Subcutaneous abdominal adipose tissue (tissue), 5 donors: ENCODE data around the gene MORC4.

Experiments
- H3K27ac ChIP-seq: one replicate; pipeline ENCODE4 v1.7.0; 2013; ENCODE audit warnings: low read depth, mild to moderate bottlenecking, inconsistent platforms, low read length, moderate library complexity
- H3K27me3 ChIP-seq, 5 donors: one replicate each; pipeline ENCODE4 v1.7.0; 2013; ENCODE audit warnings: low read length in 5 of 5, inconsistent platforms in 1 of 5; ENCODE audit not compliant: control insufficient read depth in 5 of 5, insufficient read depth in 4 of 5
- H3K36me3 ChIP-seq, 5 donors: one replicate each; pipeline ENCODE4 v1.7.0; 2013; ENCODE audit warnings: low read length in 5 of 5; ENCODE audit not compliant: control insufficient read depth in 5 of 5, insufficient read depth in 5 of 5
- H3K4me1 ChIP-seq, 5 donors: one replicate each; pipeline ENCODE4 v1.7.0; 2013; ENCODE audit warnings: low read length in 5 of 5, mild to moderate bottlenecking in 3 of 5, moderate library complexity in 1 of 5; ENCODE audit not compliant: control insufficient read depth in 5 of 5, insufficient read depth in 5 of 5
- H3K4me3 ChIP-seq, 5 donors: one replicate each; pipeline ENCODE4 v1.7.0; 2013; ENCODE audit warnings: low read length in 5 of 5, low read depth in 1 of 5
- H3K9ac ChIP-seq, 5 donors: one replicate each; pipeline ENCODE4 v1.7.0; 2013; ENCODE audit warnings: low read length in 5 of 5, mild to moderate bottlenecking in 4 of 5, moderate library complexity in 3 of 5
- H3K9me3 ChIP-seq, 5 donors: one replicate each; pipeline ENCODE4 v1.7.0; 2013; ENCODE audit warnings: low read length in 5 of 5; ENCODE audit not compliant: control insufficient read depth in 5 of 5
- donor health status: healthy.
- donor health status: healthy.
- donor health status: healthy.
- donor health status: healthy.
- donor health status: healthy.

The MORC4 gene

DNA sequence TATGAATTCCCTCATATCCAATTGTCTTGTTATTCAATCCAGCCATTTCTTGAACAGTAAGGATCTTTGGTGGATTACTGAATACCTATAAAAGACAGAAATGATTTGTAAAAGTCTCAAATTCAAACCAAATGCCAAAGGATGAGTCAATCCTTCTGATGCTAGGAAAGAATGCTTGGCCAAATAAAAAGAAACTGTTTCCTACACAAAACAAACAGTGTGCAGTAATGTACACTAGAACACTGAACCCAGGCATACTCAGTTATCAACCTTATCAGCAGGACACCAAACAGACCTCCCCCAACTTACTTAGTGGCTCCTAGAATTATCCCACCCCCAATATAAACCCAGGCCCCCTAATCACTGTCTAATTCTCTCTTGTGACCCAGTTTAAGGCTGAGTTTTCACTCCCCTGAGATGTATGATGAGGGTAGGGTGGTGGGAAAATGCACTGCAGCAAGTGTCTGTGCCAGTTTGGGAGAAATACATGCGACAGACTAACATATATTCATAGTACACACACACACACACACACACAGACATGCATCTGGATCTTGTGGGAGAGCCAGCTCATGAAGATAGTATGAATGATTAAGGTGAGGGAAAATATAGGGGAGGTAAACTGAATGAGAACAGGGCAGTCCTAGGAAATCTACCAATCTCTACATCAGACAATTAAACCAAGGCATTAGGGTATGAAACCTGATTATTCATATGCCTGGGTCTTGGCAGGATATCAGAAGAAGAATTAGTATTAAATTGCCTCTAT lies 44.8 kb downstream of the MORC4 start:
- H3K9ac ChIP-seq = no peak overlapping the region
- no peak overlapping the region for H3K27ac ChIP-seq

DNA sequence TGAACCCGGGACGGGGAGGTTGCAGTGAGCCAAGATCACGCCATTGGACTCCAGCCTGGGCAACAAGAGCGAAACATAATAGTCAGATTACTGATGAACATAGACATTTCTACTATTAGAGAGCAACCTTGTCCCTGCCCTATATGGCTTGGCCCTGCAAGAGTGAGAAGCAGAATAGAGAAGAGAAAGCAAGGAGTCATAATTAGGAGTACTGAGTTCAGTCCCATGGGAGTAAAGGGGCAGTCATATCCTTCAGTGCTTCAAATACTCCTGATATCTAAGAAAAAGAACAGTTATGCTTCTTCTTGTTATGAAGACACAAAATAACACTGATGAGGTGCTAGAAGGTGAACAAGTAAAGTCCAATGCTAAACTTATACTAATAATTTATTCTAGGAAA lies 46.0 kb downstream of the MORC4 start:
- H3K4me1 ChIP-seq = no peaks in the 10 kb centered on the region
- H3K9me3 ChIP-seq = no peaks in the 10 kb centered on the region
- no peak overlapping the region for H3K4me3 ChIP-seq
- H3K9ac ChIP-seq = no peak overlapping the region
- H3K36me3 ChIP-seq = peaks cover 3 to 20% (median 14%) of the 10 kb centered on the region in 5 donors
- no peak overlapping the region for H3K27ac ChIP-seq
- H3K27me3 ChIP-seq = peaks cover 0 to 9% (median 6%) of the 10 kb centered on the region in 5 donors

More for the DNA sequence above, 44.8 kb downstream of the MORC4 start:
- H3K9me3 ChIP-seq = no peaks in the 10 kb centered on the region
- H3K27me3 ChIP-seq = peaks cover 0 to 9% (median 5%) of the 10 kb centered on the region in 5 donors
- no peaks in the 10 kb centered on the region for H3K4me1 ChIP-seq
- H3K36me3 ChIP-seq = peaks cover 3 to 22% (median 14%) of the 10 kb centered on the region in 5 donors
- H3K4me3 ChIP-seq = no peak overlapping the region

DNA sequence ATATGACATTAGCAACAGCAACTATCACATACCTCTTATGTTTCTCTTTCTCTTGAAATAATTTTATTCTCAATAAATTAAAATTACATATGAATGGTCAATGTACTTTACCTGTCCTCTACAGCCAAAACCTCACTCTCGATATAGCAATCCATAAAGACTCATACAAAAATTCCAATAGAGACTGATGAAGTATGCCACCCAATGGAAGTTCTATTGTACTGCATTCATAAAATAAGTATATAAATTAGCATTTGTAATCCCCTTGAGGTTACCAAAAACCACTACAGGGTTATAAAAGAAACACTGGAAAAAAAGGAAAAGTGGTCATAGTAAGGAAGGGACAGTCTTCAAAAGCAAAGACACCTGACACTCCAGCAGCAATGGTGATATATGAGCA lies 47.0 kb downstream of the MORC4 start:
- peaks cover 0 to 9% (median 6%) of the 10 kb centered on the region in 5 donors for H3K27me3 ChIP-seq
- peaks cover 3 to 19% (median 13%) of the 10 kb centered on the region in 5 donors for H3K36me3 ChIP-seq
- no peaks in the 10 kb centered on the region for H3K9me3 ChIP-seq
- H3K9ac ChIP-seq = no peak overlapping the region
- H3K4me1 ChIP-seq = no peaks in the 10 kb centered on the region
- no peak overlapping the region for H3K4me3 ChIP-seq
- no peak overlapping the region for H3K27ac ChIP-seq

DNA sequence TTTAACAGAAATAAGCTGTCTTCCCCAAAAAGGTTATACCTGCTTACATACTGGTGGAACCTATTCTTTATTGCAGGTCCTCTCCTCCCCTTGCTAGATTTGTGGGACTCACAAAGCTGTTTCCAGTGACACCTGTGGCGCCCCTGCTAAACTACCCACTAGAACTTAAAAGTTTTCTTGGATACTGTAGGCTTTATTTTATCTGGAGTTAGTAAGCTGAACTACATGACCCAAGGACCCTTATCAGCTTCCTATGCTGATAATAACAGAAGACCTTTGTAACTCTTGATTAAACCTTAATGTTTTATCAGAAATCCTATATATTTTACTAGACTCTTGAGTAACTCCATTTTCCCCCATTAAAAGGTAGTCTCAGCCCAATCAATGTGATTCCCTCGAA lies 47.5 kb downstream of the MORC4 start:
- Histone ChIP-seq H3K27me3 (peaks cover 0 to 9% (median 6%) of the 10 kb centered on the region in 5 donors), H3K4me1 (no peaks in the 10 kb centered on the region), H3K27ac (no peak overlapping the region), H3K36me3 (peaks cover 3 to 16% (median 9%) of the 10 kb centered on the region in 5 donors), H3K4me3 (no peak overlapping the region), H3K9me3 (no peaks in the 10 kb centered on the region), H3K9ac (no peak overlapping the region)

DNA sequence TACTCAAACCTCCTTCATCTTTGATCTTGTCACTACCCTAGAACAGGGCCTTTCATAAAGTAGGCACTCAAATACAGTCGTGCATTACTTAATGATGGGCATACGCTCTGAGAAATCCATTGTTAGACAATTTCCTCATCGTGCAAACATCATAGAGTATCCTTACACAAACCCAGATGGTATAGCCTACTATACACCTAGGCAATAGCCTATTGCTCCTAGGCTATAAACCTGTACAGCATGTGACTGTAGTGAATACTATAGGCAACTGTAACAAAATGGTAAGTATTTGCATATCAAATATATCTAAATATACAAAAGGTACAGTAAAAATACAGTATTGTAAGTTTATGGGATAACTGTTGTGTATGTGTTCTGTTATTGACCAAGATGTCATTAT lies 47.9 kb downstream of the MORC4 start:
- Histone ChIP-seq H3K36me3 (peaks cover 3 to 16% (median 9%) of the 10 kb centered on the region in 5 donors), H3K4me1 (no peaks in the 10 kb centered on the region), H3K9me3 (no peaks in the 10 kb centered on the region), H3K27ac (no peak overlapping the region), H3K27me3 (peaks cover 0 to 9% (median 6%) of the 10 kb centered on the region in 5 donors), H3K9ac (no peak overlapping the region), H3K4me3 (no peak overlapping the region)

DNA sequence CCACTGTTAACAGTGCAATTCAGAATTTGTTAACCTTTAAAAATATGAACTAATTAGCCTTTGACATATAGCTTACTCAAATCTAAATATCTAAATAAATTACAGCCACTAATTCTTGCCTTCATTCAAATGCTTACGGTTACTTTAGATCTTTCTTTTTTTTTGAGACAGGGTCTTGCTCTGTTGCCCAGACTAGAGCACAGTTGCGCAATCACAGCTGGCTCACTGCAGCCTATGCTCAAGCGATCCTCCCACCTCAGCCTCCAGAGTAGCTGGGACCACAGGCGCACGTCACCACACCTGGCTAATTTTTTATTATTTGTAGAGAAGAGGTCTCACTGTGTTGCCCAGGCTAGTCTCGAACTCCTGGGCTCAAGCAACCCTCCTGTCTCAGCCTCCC lies 48.8 kb downstream of the MORC4 start:
- H3K27me3 ChIP-seq = peaks cover 0 to 9% (median 6%) of the 10 kb centered on the region in 5 donors

DNA sequence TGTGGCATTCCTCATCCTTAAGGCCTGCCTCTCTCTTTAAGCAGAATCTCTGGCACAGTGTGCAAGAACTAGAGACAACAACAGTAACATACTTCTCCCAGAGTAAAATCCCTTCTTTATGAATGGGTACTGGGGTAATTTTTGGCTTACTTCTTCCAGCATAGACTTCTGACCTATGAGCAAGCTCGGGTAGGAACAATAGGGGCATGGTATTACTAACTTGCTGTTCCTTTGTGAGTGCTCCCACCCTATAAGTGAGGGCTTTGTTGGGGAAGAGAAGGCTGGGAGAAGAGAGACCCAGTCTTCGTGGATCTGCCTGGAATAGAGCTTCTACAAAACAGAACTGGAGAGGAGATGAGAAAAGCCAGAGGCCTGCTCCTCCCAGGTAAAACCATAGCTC lies 49.6 kb downstream of the MORC4 start:
- Histone ChIP-seq H3K36me3 (peaks cover 2 to 11% (median 5%) of the 10 kb centered on the region in 5 donors), H3K4me3 (no peak overlapping the region), H3K9ac (no peak overlapping the region), H3K9me3 (no peaks in the 10 kb centered on the region), H3K27me3 (peaks cover 0 to 9% (median 6%) of the 10 kb centered on the region in 5 donors), H3K27ac (no peak overlapping the region), H3K4me1 (no peaks in the 10 kb centered on the region)

More for the DNA sequence above, 48.8 kb downstream of the MORC4 start:
- H3K27ac ChIP-seq = no peak overlapping the region
- no peaks in the 10 kb centered on the region for H3K4me1 ChIP-seq
- H3K9me3 ChIP-seq = no peaks in the 10 kb centered on the region
- H3K9ac ChIP-seq = no peak overlapping the region
- H3K36me3 ChIP-seq = peaks cover 3 to 16% (median 9%) of the 10 kb centered on the region in 5 donors
- no peak overlapping the region for H3K4me3 ChIP-seq

DNA sequence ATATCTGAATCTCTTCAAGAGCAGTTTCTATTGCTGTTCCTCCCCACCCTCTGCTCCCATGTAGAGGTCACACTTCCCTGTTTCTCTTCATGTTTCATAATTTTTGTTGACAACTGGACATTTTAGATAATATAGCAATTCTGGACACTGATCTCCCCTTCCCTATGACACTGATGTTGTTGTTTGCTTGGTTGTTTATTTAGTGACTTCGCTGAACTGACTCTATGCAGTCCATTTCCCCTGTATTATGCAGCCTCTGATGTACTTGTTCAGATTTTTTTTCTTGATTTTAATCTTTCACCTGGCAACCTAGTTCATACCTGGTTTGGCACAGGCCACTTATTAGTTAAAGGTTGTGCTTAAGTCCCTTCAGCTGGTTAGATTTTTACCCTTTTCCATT lies 50.6 kb downstream of the MORC4 start:
- H3K9me3 ChIP-seq = no peaks in the 10 kb centered on the region
- no peak overlapping the region for H3K4me3 ChIP-seq
- H3K9ac ChIP-seq = no peak overlapping the region
- no peaks in the 10 kb centered on the region for H3K4me1 ChIP-seq
- H3K27ac ChIP-seq = no peak overlapping the region
- peaks cover 2 to 6% (median 3%) of the 10 kb centered on the region in 5 donors for H3K36me3 ChIP-seq
- peaks cover 0 to 8% (median 3%) of the 10 kb centered on the region in 5 donors for H3K27me3 ChIP-seq

DNA sequence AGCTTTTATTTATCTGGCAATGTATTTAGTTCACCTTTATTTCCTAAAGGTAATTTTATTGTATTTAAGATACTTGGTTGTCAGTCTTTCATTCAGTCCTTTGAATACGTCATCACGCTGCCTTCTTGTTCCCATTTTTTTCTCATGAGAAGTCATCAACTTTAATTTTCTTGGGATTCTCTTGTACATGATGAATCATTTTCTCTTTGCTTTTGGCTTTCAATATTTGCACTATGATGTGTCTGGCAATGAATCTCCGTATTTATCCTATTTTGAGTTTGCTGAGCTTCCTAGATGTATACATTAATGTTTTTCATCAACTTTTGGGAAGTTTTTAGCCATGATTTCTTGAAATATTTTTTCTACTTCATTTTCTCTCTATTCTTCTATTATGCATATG lies 51.4 kb downstream of the MORC4 start:
- Histone ChIP-seq H3K4me3 (no peak overlapping the region), H3K9ac (no peak overlapping the region), H3K36me3 (peaks cover 0 to 3% (median 0%) of the 10 kb centered on the region in 5 donors), H3K27me3 (peaks cover 0 to 8% (median 3%) of the 10 kb centered on the region in 5 donors), H3K4me1 (no peaks in the 10 kb centered on the region), H3K27ac (no peak overlapping the region), H3K9me3 (no peaks in the 10 kb centered on the region)

DNA sequence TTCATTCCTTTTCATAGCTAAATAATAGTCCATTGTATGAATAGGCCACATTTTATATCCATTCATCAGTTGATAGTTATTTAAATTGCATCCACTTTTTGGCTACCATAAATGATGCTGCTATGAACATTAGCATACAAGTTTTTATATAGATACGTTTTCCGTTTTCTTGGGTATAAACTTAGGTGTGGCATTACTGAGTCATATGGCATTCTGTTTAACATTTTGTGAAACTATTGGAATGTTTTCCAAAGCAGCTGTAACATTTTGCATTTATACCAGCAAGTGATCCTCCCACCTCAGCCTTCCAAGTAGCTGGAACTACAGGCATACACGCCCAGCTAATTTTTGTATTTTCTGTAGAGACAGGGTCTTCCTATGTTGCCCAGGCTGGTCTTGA lies 53.5 kb downstream of the MORC4 start:
- Histone ChIP-seq H3K27me3 (peaks cover 0 to 8% (median 2%) of the 10 kb centered on the region in 5 donors), H3K9ac (no peak overlapping the region), H3K36me3 (peaks cover 3 to 8% (median 6%) of the 10 kb centered on the region in 5 donors), H3K9me3 (no peaks in the 10 kb centered on the region), H3K4me1 (no peaks in the 10 kb centered on the region), H3K27ac (no peak overlapping the region), H3K4me3 (no peak overlapping the region)
